A673 (cell line): Measurements from ENCODE around the gene CRYGN.

Experiments used
- CTCF ChIP-seq: fragments of 300-800, 200-600 bp; sonication (generic); conservative IDR thresholded peaks from 2 replicates; pipeline ENCODE4 v1.5.1; 2017; ENCODE audit warnings: low read depth, mild to moderate bottlenecking, antibody characterized with exemption, low read length, moderate library complexity, mixed read lengths
- EZH2 ChIP-seq: fragments of 200-600 bp; sonication (generic); IDR thresholded peaks from 2 replicates; pipeline ENCODE4 v1.6.1; 2017; ENCODE audit warnings: borderline replicate concordance, low read depth, mild to moderate bottlenecking, mixed read lengths, antibody characterized with exemption, low read length; ENCODE audit not compliant: poor library complexity, severe bottlenecking

GRCh38 chr7:151411551-151411950 is 28.4 kb downstream of the CRYGN start:
- TF ChIP-seq CTCF (no peak), EZH2 (no peak)
